GM18526 (cell line): ENCODE results near the gene KRT31.

ENCODE experiments used
- POLR2A ChIP-seq: IDR thresholded peaks from 3 replicates; pipeline ENCODE4 v1.6.1; 2011; ENCODE audit not compliant: insufficient read length; ENCODE audit errors: extremely low read depth

KRT31 gene

GRCh38 chr17:41396996-41397660, at the start of gene KRT31:
TSS of gene KRT31 (minus strand) at chr17:41397608. CDS start at chr17:41397539, 69 bp downstream.
- TF ChIP-seq POLR2A, result no peak

GRCh38 chr17:41446806-41447205, 49.4 kb upstream of the KRT31 start:
- no peak for TF ChIP-seq POLR2A

- TF ChIP-seq POLR2A, result no peak
Observed at GRCh38 chr17:41444640-41445039, 47.2 kb upstream of the KRT31 start.

GRCh38 chr17:41444186-41444585, 46.8 kb upstream of the KRT31 start:
- TF ChIP-seq POLR2A, result no peak

GRCh38 chr17:41442739-41443138, 45.3 kb upstream of the KRT31 start:
- TF ChIP-seq POLR2A, result no peak

GRCh38 chr17:41440531-41441033, 43.2 kb upstream of the KRT31 start, which contains the start of gene KRT38:
TSS of gene KRT38 (minus strand) at chr17:41440983. CDS start at chr17:41440921, 62 bp downstream.
- no peak for TF ChIP-seq POLR2A

GRCh38 chr17:41439375-41439774, 42.0 kb upstream of the KRT31 start:
- no peak for TF ChIP-seq POLR2A

GRCh38 chr17:41437769-41438168, 40.4 kb upstream of the KRT31 start:
- TF ChIP-seq POLR2A, result no peak

- TF ChIP-seq POLR2A, result no peak
Observed at GRCh38 chr17:41437254-41437653, 39.8 kb upstream of the KRT31 start.

GRCh38 chr17:41434415-41434814, 37.0 kb upstream of the KRT31 start:
- no peak for TF ChIP-seq POLR2A

- no peak for TF ChIP-seq POLR2A
Observed at GRCh38 chr17:41434005-41434404, 36.6 kb upstream of the KRT31 start.

- TF ChIP-seq POLR2A, result no peak
Observed at GRCh38 chr17:41433586-41433985, 36.2 kb upstream of the KRT31 start.

GRCh38 chr17:41429667-41430066, 32.3 kb upstream of the KRT31 start:
- TF ChIP-seq POLR2A, result no peak

- no peak for TF ChIP-seq POLR2A
Observed at GRCh38 chr17:41428591-41429291, 31.3 kb upstream of the KRT31 start.

GRCh38 chr17:41424111-41424635, 26.8 kb upstream of the KRT31 start, which contains the start of gene KRT37:
TSS of gene KRT37 (minus strand) at chr17:41424585. CDS start at chr17:41424523, 62 bp downstream.
- no peak for TF ChIP-seq POLR2A

GRCh38 chr17:41421617-41422016, 24.2 kb upstream of the KRT31 start:
- no peak for TF ChIP-seq POLR2A
